GM21390 (cell line): ENCODE results near the gene CMA1.
"Not testable (repeated sequence)": the region's sequence is repeated elsewhere in the genome, so short reads cannot be mapped to it uniquely, and the experiment has no call there.

ENCODE experiments used
- ATAC-seq: cut with Tn5 transposase; IDR thresholded peaks from one replicate; pipeline ENCODE4 v1.9.1; 2021; ENCODE audit not compliant: unreplicated experiment

CMA1 gene

GRCh38 chr14:24470450-24470849 lies 37.6 kb downstream of the CMA1 start:
- ATAC-seq, result not testable (repeated sequence)

- no peak for ATAC-seq
Observed at GRCh38 chr14:24465805-24466204, 42.3 kb downstream of the CMA1 start.

- no peak for ATAC-seq
Observed at GRCh38 chr14:24465368-24465767, 42.7 kb downstream of the CMA1 start.

GRCh38 chr14:24463884-24464785 lies 43.9 kb downstream of the CMA1 start:
- ATAC-seq, result no peak

- ATAC-seq, result no peak
Observed at GRCh38 chr14:24463017-24463883, 44.8 kb downstream of the CMA1 start.

- ATAC-seq, result no peak
Observed at GRCh38 chr14:24461336-24461735, 46.7 kb downstream of the CMA1 start.

- no peak for ATAC-seq
Observed at GRCh38 chr14:24459331-24459730, 48.7 kb downstream of the CMA1 start.

- no peak for ATAC-seq
Observed at GRCh38 chr14:24458736-24459135, 49.3 kb downstream of the CMA1 start.

- ATAC-seq, result no peak
Observed at GRCh38 chr14:24456980-24457379, 51.1 kb downstream of the CMA1 start.
